Transverse colon (tissue), 4 donors: ENCODE data around the gene PTPRJ.

Experiments used
- CTCF ChIP-seq, 5 experiments: fragments of 200-600 bp in 3 of 5; fragments of 450-650 bp in 2 of 5; sonication (generic) in 3 of 5; IDR thresholded peaks; 1 replicate in 2 of 5; 2 replicates in 3 of 5; pipeline ENCODE4 v1.5.1; 2016 to 2017; ENCODE audit warnings: antibody characterized with exemption in 5 of 5, inconsistent platforms in 3 of 5, mild to moderate bottlenecking in 2 of 5, moderate library complexity in 1 of 5
- EP300 ChIP-seq: sonication (generic); formaldehyde crosslinking; IDR thresholded peaks from one replicate; pipeline ENCODE4 v1.6.1; 2017; ENCODE audit warnings: antibody characterized with exemption, low read depth
- POLR2A ChIP-seq: fragments of 450-650 bp; IDR thresholded peaks from one replicate; pipeline ENCODE4 v1.6.1; 2016; ENCODE audit warnings: antibody characterized with exemption, mild to moderate bottlenecking, moderate library complexity
- POLR2AphosphoS5 ChIP-seq, 3 donors: sonication (generic); formaldehyde crosslinking; IDR thresholded peaks; one replicate each; pipeline ENCODE4 v1.6.1; 2016; ENCODE audit warnings: antibody characterized with exemption in 3 of 3

GRCh38 chr11:48099916-48100446 lies 119.6 kb downstream of the PTPRJ start:
- TF ChIP-seq CTCF (IDR thresholded peaks at IDR 0.05) = no peak
- no peak for TF ChIP-seq POLR2A
- TF ChIP-seq POLR2AphosphoS5 (IDR thresholded peaks at IDR 0.05) = no peak
- no peak for TF ChIP-seq EP300
